OCI-M2 (cell line): Measurements from ENCODE around the gene GRAPL.
"Not testable (repeated sequence)": the region's sequence is repeated elsewhere in the genome, so short reads cannot be mapped to it uniquely, and the experiment has no call there.

ENCODE experiments used
- DNase-seq: peaks from one replicate; lab custom pipeline; 2025; ENCODE audit not compliant: unreplicated experiment; lab: John Stamatoyannopoulos, UW

GRAPL gene

GRCh38 chr17:19136138-19136537 is 8.7 kb downstream of the GRAPL start:
- DNase-seq, result not testable (repeated sequence)

GRCh38 chr17:19136605-19137004 is 9.2 kb downstream of the GRAPL start:
- not testable (repeated sequence) for DNase-seq

- DNase-seq, result not testable (repeated sequence)
These were observed 10.6 kb downstream of the GRAPL start for GRCh38 chr17:19137959-19138358.

GRCh38 chr17:19141366-19142155 is 14.2 kb downstream of the GRAPL start:
- DNase-seq, result not testable (repeated sequence)

- DNase-seq, result not testable (repeated sequence)
These were observed 15.0 kb downstream of the GRAPL start for GRCh38 chr17:19142419-19142818.

GRCh38 chr17:19143097-19143777 is 15.8 kb downstream of the GRAPL start:
- DNase-seq, result not testable (repeated sequence)

GRCh38 chr17:19144373-19144772 is 17.0 kb downstream of the GRAPL start:
- DNase-seq, result not testable (repeated sequence)

GRCh38 chr17:19145471-19145870 is 18.1 kb downstream of the GRAPL start:
- DNase-seq, result not testable (repeated sequence)

- not testable (repeated sequence) for DNase-seq
These were observed 23.6 kb downstream of the GRAPL start for GRCh38 chr17:19150678-19151615.

GRCh38 chr17:19157628-19158027 is 30.2 kb downstream of the GRAPL start:
- not testable (repeated sequence) for DNase-seq

GRCh38 chr17:19158478-19158877 is 31.1 kb downstream of the GRAPL start:
- not testable (repeated sequence) for DNase-seq

GRCh38 chr17:19158938-19159337 is 31.5 kb downstream of the GRAPL start:
- DNase-seq, result not testable (repeated sequence)

- not testable (repeated sequence) for DNase-seq
These were observed 34.1 kb downstream of the GRAPL start for GRCh38 chr17:19161308-19162107.

- DNase-seq, result not testable (repeated sequence)
These were observed 35.2 kb downstream of the GRAPL start for GRCh38 chr17:19162384-19163216.

GRCh38 chr17:19174422-19174821 is 47.0 kb downstream of the GRAPL start:
- DNase-seq, result not testable (repeated sequence)

GRCh38 chr17:19175410-19175809 is 48.0 kb downstream of the GRAPL start:
- not testable (repeated sequence) for DNase-seq

- not testable (repeated sequence) for DNase-seq
These were observed 53.9 kb downstream of the GRAPL start for GRCh38 chr17:19181040-19181875.
